Activated CD4-positive, alpha-beta T cell treated with anti-CD3 and anti-CD28 coated beads, Interleukin-2, amount 10 ng/mL, durations not matched to agents 24 days and 14 days (primary cell): Measurements from ENCODE around the gene NRP1. TPM values are rescaled to one million over a fixed set of nuclear protein-coding genes. Genes with fewer than 3 reads are reported as not detected.
A peak's percentile ranks its signal among the peaks of the same experiment; 100 is the strongest.
"Not testable (repeated sequence)": the region's sequence is repeated elsewhere in the genome, so short reads cannot be mapped to it uniquely, and the experiment has no call there.

Source experiments
- DNase-seq: peaks from one replicate; pipeline ENCODE4 v3.0.0; 2022
- H3K27ac Mint-ChIP-seq: one replicate; pipeline ENCODE4 v1.8.0; 2022; ENCODE audit warnings: mild to moderate bottlenecking, mixed read lengths
- H3K27me3 Mint-ChIP-seq: one replicate; pipeline ENCODE4 v1.8.0; 2022; ENCODE audit warnings: mixed read lengths
- H3K36me3 Mint-ChIP-seq: one replicate; pipeline ENCODE4 v1.8.0; 2022; ENCODE audit warnings: low read depth, mild to moderate bottlenecking, mixed read lengths
- H3K4me1 Mint-ChIP-seq: one replicate; pipeline ENCODE4 v1.8.0; 2021; ENCODE audit warnings: mixed read lengths
- H3K4me3 Mint-ChIP-seq: one replicate; pipeline ENCODE4 v1.8.0; 2022; ENCODE audit warnings: mild to moderate bottlenecking, moderate library complexity, mixed read lengths
- H3K9me3 Mint-ChIP-seq: one replicate; pipeline ENCODE4 v1.8.0; 2021; ENCODE audit warnings: mixed read lengths
- intact Hi-C: fragments of 100-400 bp; cut with micrococcal nuclease; formaldehyde crosslinking; loops from one replicate; pipeline ENCODE4 v1.15.1; 2023
- total RNA-seq: library from RNA; stranded (reverse); gene quantifications from 2 replicates; pipeline ENCODE4 v1.2.3, GENCODE V29; 2022

The NRP1 gene
- total RNA-seq = 5.0 TPM in 2 replicates

- no peaks in the 10 kb centered on the region for H3K9me3 Mint-ChIP-seq
- H3K27me3 Mint-ChIP-seq = peaks cover 67% of the 10 kb centered on the region
- DNase-seq = peak; percentile 72
- no peaks in the 10 kb centered on the region for H3K36me3 Mint-ChIP-seq
- peak within 1 kb of the TSS; percentile 39 for H3K27ac Mint-ChIP-seq
- intact Hi-C loops = loop anchor here (5.0 to 10.0 kb wide), 4 partner anchors 83 to 788 kb away; no protein-coding TSS in a partner anchor
- peaks cover 22% of the 10 kb centered on the region for H3K4me1 Mint-ChIP-seq
- H3K4me3 Mint-ChIP-seq = peak within 1 kb of the TSS; percentile 82
These were observed at the start of gene NRP1 for GRCh38 chr10:33334153-33334804. NRP1 (minus strand) TSS chr10:33334667; CDS start chr10:33334382, 285 bp downstream.

DNA sequence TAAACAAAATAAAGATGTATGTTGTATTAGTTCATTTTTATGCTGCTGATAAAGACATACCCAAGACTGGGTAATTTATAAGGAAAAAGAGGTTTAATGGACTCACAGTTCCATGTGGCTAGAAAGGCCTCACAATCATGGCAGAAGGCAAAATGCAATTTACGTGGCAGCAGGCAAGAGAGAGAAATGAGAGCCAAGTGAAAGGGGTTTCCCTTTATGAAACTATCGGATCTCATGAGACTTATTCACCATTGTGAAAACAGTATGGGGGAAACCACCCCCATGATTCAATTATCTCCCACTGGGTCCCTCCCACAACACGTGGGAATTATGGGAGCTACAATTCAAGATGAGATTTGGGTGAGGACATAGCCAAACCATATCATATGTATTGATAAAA, 49.7 kb upstream of the NRP1 start:
- DNase-seq, H3K36me3 Mint-ChIP-seq, H3K27me3 Mint-ChIP-seq, intact Hi-C loops, H3K4me1 Mint-ChIP-seq, H3K27ac Mint-ChIP-seq, H3K4me3 Mint-ChIP-seq, H3K9me3 Mint-ChIP-seq: not testable (repeated sequence)

DNA sequence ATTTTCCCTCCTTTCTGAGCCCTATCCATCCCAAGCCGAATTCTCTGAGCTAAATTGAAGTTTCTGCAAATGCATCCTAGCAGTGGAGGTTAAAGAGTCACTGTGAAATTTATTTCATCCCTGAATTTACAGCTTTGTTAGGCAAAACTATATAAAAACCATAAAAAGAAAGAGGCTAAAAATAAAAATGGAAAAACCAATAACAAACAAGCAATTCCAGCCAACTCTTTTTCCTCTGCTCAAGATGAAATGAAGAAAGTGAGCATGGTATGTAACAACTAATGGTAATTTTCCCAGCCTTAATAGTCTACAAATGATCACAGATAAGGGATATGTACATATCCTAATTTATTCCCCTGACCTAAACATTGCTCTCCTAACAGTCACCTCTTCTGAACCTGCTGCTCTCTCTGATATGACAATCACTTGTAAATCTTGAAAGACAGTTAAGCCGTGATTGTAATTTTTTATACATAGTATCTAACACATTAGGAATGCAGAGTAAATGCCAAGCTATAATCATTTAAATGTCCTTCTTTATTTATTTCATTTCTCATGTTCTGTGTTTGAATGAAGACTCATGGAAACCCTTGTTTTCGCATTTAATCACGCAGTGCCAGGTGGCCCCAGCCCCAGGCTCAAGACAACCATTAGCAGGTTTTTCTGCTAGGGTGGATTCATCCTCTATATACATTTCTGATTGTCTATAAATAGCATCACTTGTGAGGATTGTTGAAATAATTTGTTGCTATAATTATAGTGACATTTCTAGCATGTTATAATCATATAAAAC, 48.6 kb upstream of the NRP1 start:
- no peak overlapping the region for H3K27ac Mint-ChIP-seq
- H3K9me3 Mint-ChIP-seq = peaks cover 3% of the 10 kb centered on the region
- no peaks in the 10 kb centered on the region for H3K36me3 Mint-ChIP-seq
- no peak for DNase-seq
- H3K4me1 Mint-ChIP-seq = peaks cover 2% of the 10 kb centered on the region
- H3K27me3 Mint-ChIP-seq = peaks cover 4% of the 10 kb centered on the region
- H3K4me3 Mint-ChIP-seq = no peak overlapping the region
- intact Hi-C loops = no loop called here

DNA sequence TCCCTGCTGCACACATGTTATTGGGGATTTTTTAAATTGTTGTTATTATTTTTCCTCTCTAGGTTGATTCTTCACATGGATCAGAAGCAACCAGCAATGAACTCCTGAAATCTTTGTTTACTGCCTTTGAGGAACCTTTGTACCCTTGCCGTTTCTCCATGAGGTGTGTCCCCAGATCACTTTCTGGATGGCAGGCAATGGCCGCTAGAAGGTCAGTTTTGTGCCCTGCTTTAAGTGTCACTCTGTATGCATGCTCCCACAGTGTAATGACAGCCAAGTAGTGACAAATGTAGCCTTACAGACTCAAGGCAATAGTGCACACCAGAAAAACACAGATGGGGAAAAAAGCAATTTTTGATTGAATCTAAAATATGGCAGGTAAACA, 47.7 kb upstream of the NRP1 start:
- Mint-ChIP-seq H3K4me3 (no peak overlapping the region), H3K27me3 (peaks cover 4% of the 10 kb centered on the region), H3K27ac (no peak overlapping the region), H3K4me1 (peaks cover 10% of the 10 kb centered on the region), H3K9me3 (peaks cover 6% of the 10 kb centered on the region), H3K36me3 (no peaks in the 10 kb centered on the region)
- DNase-seq = no peak
- intact Hi-C loops = no loop called here

GRCh38 chr10:33381451-33382215, 47.2 kb upstream of the NRP1 start:
- H3K36me3 Mint-ChIP-seq = no peaks in the 10 kb centered on the region
- no peak overlapping the region for H3K27ac Mint-ChIP-seq
- intact Hi-C loops = no loop called here
- peaks cover 14% of the 10 kb centered on the region for H3K4me1 Mint-ChIP-seq
- peaks cover 4% of the 10 kb centered on the region for H3K27me3 Mint-ChIP-seq
- DNase-seq = no peak
- peaks cover 3% of the 10 kb centered on the region for H3K9me3 Mint-ChIP-seq
- H3K4me3 Mint-ChIP-seq = no peak overlapping the region

GRCh38 chr10:33377658-33378025, 43.2 kb upstream of the NRP1 start:
- Mint-ChIP-seq H3K27me3 (peaks cover 2% of the 10 kb centered on the region), H3K9me3 (peaks cover 10% of the 10 kb centered on the region), H3K36me3 (no peaks in the 10 kb centered on the region), H3K4me1 (peaks cover 18% of the 10 kb centered on the region), H3K27ac (peak overlapping the region; percentile 76), H3K4me3 (no peak overlapping the region)
- no peak for DNase-seq
- intact Hi-C loops = loop anchor here (1.0 to 2.0 kb wide), 2 partner anchors 11 to 125 kb away; no protein-coding TSS in a partner anchor

DNA sequence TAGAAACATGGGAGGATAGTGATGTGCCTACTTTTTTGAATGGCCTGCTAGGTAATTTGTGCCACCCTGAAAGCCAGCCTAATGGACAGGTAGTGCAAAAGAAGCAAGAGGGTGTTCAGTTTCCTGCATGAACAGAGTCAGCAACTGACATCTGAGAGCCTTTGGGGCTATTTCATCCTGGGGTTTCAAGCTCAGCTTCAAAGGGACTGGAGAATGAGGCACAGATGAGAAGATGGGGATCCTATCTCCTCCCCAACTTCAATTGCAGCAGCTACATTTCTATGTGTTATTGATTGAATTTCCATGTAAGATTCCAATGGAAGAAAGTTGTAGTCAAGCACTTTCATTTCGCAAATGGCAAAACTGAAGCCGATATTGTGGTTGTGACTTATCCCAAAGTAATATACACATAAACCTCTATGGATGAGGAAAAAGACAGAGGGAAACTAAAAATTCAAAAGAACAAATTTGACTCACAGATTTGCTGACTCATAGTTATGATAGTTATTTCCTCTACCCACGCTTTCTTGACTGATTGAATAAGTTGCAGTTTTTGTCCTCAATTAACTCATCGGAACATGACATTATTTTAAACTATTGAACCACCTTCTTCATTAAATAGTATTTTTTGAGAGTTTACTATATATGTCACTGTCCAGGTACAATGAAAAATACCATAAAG, 42.6 kb upstream of the NRP1 start:
- Mint-ChIP-seq H3K4me3 (no peak overlapping the region), H3K36me3 (no peaks in the 10 kb centered on the region), H3K27ac (peak overlapping the region; percentile 76), H3K4me1 (peaks cover 18% of the 10 kb centered on the region), H3K9me3 (peaks cover 11% of the 10 kb centered on the region), H3K27me3 (no peaks in the 10 kb centered on the region)
- no peak for DNase-seq
- intact Hi-C loops = loop anchor here (1.0 to 2.0 kb wide), 2 partner anchors 11 to 124 kb away; no protein-coding TSS in a partner anchor

GRCh38 chr10:33376476-33376875, 42.0 kb upstream of the NRP1 start:
- H3K36me3 Mint-ChIP-seq = no peaks in the 10 kb centered on the region
- peaks cover 15% of the 10 kb centered on the region for H3K9me3 Mint-ChIP-seq
- no peaks in the 10 kb centered on the region for H3K27me3 Mint-ChIP-seq
- peaks cover 18% of the 10 kb centered on the region for H3K4me1 Mint-ChIP-seq
- peak overlapping the region; percentile 53 for H3K27ac Mint-ChIP-seq
- H3K4me3 Mint-ChIP-seq = no peak overlapping the region
- DNase-seq = no peak
- intact Hi-C loops = loop anchor here (2.0 kb wide), 1 partner anchor 124 kb away; no protein-coding TSS in a partner anchor

GRCh38 chr10:33373263-33373662, 38.8 kb upstream of the NRP1 start:
- Mint-ChIP-seq H3K9me3 (peaks cover 30% of the 10 kb centered on the region), H3K36me3 (no peaks in the 10 kb centered on the region), H3K27me3 (no peaks in the 10 kb centered on the region), H3K27ac (no peak overlapping the region), H3K4me1 (peaks cover 17% of the 10 kb centered on the region), H3K4me3 (no peak overlapping the region)
- intact Hi-C loops = no loop called here
- DNase-seq = no peak

GRCh38 chr10:33371234-33371633, 36.8 kb upstream of the NRP1 start:
- Mint-ChIP-seq H3K36me3 (no peaks in the 10 kb centered on the region), H3K27me3 (no peaks in the 10 kb centered on the region), H3K4me3 (no peak overlapping the region), H3K27ac (no peak overlapping the region), H3K9me3 (peaks cover 27% of the 10 kb centered on the region), H3K4me1 (peaks cover 3% of the 10 kb centered on the region)
- intact Hi-C loops = no loop called here
- no peak for DNase-seq

GRCh38 chr10:33370434-33370930, 36.0 kb upstream of the NRP1 start:
- intact Hi-C loops = no loop called here

GRCh38 chr10:33368086-33368485, 33.6 kb upstream of the NRP1 start:
- intact Hi-C loops = loop anchor here (5.0 to 10.0 kb wide), 6 partner anchors 106 to 917 kb away; partner anchors contain the start of gene ITGB1

More at GRCh38 chr10:33370434-33370930, 36.0 kb upstream of the NRP1 start:
- DNase-seq = no peak
- no peak overlapping the region for H3K27ac Mint-ChIP-seq
- H3K27me3 Mint-ChIP-seq = no peaks in the 10 kb centered on the region
- H3K4me1 Mint-ChIP-seq = peaks cover 8% of the 10 kb centered on the region
- H3K9me3 Mint-ChIP-seq = peaks cover 27% of the 10 kb centered on the region
- no peak overlapping the region for H3K4me3 Mint-ChIP-seq
- H3K36me3 Mint-ChIP-seq = no peaks in the 10 kb centered on the region

DNA sequence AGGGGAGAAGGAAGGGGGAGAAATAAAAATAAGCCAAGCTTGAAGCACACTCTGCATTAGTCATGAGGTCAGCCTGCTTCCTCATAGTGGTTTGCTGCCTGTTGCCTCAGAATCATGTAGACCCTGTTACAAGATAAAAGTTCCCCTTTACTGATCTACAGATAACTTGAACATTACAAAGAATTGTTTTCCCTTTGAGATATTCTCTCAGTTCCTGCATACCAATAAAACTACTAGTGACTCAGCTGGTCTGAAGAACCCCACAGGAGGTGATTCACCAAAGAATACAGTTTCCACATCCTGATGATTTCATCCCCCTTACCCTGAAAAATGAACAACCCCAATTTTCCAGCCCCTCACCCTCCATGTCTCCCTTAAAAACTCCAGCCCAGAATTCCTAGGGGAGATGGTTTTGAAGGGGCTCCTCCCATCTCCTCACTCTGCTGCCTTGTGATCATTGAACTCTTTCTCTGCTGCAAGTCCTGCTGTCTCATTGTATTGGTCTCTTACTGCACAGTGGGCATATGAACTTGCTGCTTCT, 31.5 kb upstream of the NRP1 start:
- H3K27me3 Mint-ChIP-seq = no peaks in the 10 kb centered on the region
- intact Hi-C loops = loop anchor here (1.0 to 10.0 kb wide), 7 partner anchors 11 to 919 kb away; partner anchors contain the start of gene ITGB1
- H3K36me3 Mint-ChIP-seq = no peaks in the 10 kb centered on the region
- H3K4me3 Mint-ChIP-seq = no peak overlapping the region
- peak; percentile 57 for DNase-seq
- H3K4me1 Mint-ChIP-seq = peaks cover 15% of the 10 kb centered on the region
- peak overlapping the region; percentile 86 for H3K27ac Mint-ChIP-seq
- H3K9me3 Mint-ChIP-seq = peaks cover 21% of the 10 kb centered on the region

More at GRCh38 chr10:33368086-33368485, 33.6 kb upstream of the NRP1 start:
- H3K4me3 Mint-ChIP-seq = no peak overlapping the region
- peaks cover 22% of the 10 kb centered on the region for H3K9me3 Mint-ChIP-seq
- H3K4me1 Mint-ChIP-seq = peaks cover 15% of the 10 kb centered on the region
- no peak for DNase-seq
- no peaks in the 10 kb centered on the region for H3K36me3 Mint-ChIP-seq
- H3K27ac Mint-ChIP-seq = no peak overlapping the region
- H3K27me3 Mint-ChIP-seq = no peaks in the 10 kb centered on the region
